Ishikawa (cell line): ENCODE measurements around the gene CNNM3.

Experiments used
- CEBPB ChIP-seq: IDR thresholded peaks from 2 replicates; pipeline ENCODE4 v1.6.1; 2012
- EP300 ChIP-seq: IDR thresholded peaks from 2 replicates; pipeline ENCODE4 v1.6.1; 2012; ENCODE audit warnings: borderline replicate concordance
- FOXM1 ChIP-seq: IDR thresholded peaks from 2 replicates; pipeline ENCODE4 v1.6.1; 2012; ENCODE audit warnings: low read depth, borderline replicate concordance
- NFIC ChIP-seq: IDR thresholded peaks from 2 replicates; pipeline ENCODE4 v1.6.1; 2012
- RAD21 ChIP-seq: IDR thresholded peaks from 2 replicates; pipeline ENCODE4 v1.6.1; 2012; ENCODE audit warnings: low read depth
- REST ChIP-seq: IDR thresholded peaks from 2 replicates; pipeline ENCODE4 v1.6.1; 2012; ENCODE audit warnings: low read depth, mild to moderate bottlenecking
- TAF1 ChIP-seq: IDR thresholded peaks from 2 replicates; pipeline ENCODE4 v1.6.1; 2012; ENCODE audit warnings: low read depth, mild to moderate bottlenecking
- YY1 ChIP-seq: IDR thresholded peaks from 2 replicates; pipeline ENCODE4 v1.6.1; 2012; ENCODE audit warnings: low read depth

DNA sequence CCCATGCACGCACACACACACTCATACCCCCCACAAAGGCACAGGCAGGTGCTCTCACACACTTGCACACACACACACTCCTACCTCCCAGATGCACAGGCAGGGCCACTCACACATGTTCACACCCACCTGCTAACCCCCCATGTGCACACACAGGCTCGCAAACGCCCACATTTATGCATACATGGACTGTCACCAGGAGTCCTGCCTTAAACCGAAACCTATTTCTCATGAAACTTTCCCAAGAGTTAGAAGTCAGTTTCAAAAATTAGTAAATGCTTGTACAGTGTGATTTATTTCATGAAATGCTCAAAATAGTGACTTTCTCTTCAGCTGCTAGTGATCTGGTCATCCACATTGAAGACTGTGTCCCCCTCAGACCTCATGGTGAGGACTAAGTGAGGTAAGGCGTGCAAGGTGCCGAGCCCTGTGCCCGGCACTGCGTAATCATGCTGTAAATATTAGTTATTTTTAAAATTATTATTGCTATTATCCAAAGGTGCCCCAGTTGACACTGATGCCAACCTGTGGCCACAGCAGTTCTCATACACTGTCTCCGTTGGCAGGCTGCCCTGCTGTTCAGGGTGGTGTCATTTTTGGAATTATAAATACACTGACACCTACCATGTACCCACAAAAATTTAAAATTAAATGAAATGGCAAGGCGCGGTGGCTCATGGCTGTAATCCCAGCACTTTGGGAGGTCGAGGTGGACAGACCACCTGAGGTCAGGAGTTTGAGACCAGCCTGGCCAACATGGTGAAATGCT is 43.0 kb upstream of the CNNM3 start:
- TF ChIP-seq RAD21 (no peak), EP300 (no peak), CEBPB (no peak), FOXM1 (no peak), NFIC (no peak), TAF1 (no peak), REST (no peak), YY1 (no peak)
